Common myeloid progenitor, CD34-positive (primary cell): ENCODE measurements around the gene WASHC1.
"Not testable (repeated sequence)": the region's sequence is repeated elsewhere in the genome, so short reads cannot be mapped to it uniquely, and the experiment has no call there.

Source experiments
- CTCF ChIA-PET: fragments of 350-600 bp; sonication (Branson Sonifier 250); formaldehyde crosslinking; loops from one replicate; lab custom pipeline; 2021; ENCODE audit warnings: antibody characterized with exemption; lab: Charles Lee
- POLR2A ChIA-PET: fragments of 350-600 bp; sonication (Branson Sonifier 250); formaldehyde crosslinking; loops from one replicate; lab custom pipeline; 2021; ENCODE audit warnings: antibody characterized with exemption; lab: Charles Lee
- DNase-seq, 3 donors: peaks; one replicate each; pipeline versions ENCODE4 v3.0.0 to v3.0.0-alpha.2; 2013
- H3K27ac ChIP-seq, 2 experiments: 1 replicate in 1 of 2; 2 replicates in 1 of 2; pipeline ENCODE4 v1.7.0; 2013; ENCODE audit warnings: inconsistent platforms in 2 of 2, low read length in 2 of 2, mild to moderate bottlenecking in 2 of 2, low read depth in 1 of 2, moderate library complexity in 1 of 2; ENCODE audit not compliant: severe bottlenecking in 2 of 2, insufficient read depth in 1 of 2, poor library complexity in 1 of 2
- H3K27me3 ChIP-seq, 5 experiments: replicated peaks in 2 of 5; 1 replicate in 3 of 5; 2 replicates in 2 of 5; pipeline versions ENCODE4 v1.6.1 to v1.7.0; 2013; ENCODE audit warnings: low read length in 4 of 5, mild to moderate bottlenecking in 2 of 5, moderate library complexity in 2 of 5, inconsistent platforms in 1 of 5; ENCODE audit not compliant: insufficient read depth in 5 of 5, control insufficient read depth in 4 of 5
- H3K36me3 ChIP-seq, 4 experiments: 1 replicate in 2 of 4; 2 replicates in 2 of 4; pipeline versions ENCODE4 v1.6.1 to v1.7.0; 2013; ENCODE audit warnings: low read length in 3 of 4, control low read depth in 1 of 4, mild to moderate bottlenecking in 1 of 4; ENCODE audit not compliant: control insufficient read depth in 4 of 4, insufficient read depth in 4 of 4
- H3K4me1 ChIP-seq, 4 experiments: 1 replicate in 3 of 4; 2 replicates in 1 of 4; pipeline versions ENCODE4 v1.6.1 to v1.7.1; 2013; ENCODE audit warnings: low read length in 3 of 4, mild to moderate bottlenecking in 3 of 4, control low read depth in 1 of 4, inconsistent platforms in 1 of 4, moderate library complexity in 1 of 4; ENCODE audit not compliant: control insufficient read depth in 4 of 4, insufficient read depth in 4 of 4; ENCODE audit errors: control extremely low read depth in 1 of 4
- H3K4me3 ChIP-seq, 7 experiments: 1 replicate in 4 of 7; 2 replicates in 3 of 7; pipeline versions ENCODE4 v1.5.1 to v1.7.0; 2013; ENCODE audit warnings: mild to moderate bottlenecking in 7 of 7, low read length in 6 of 7, moderate library complexity in 6 of 7, inconsistent platforms in 2 of 7, low read depth in 2 of 7, control low read depth in 1 of 7; ENCODE audit not compliant: insufficient read depth in 4 of 7, control insufficient read depth in 1 of 7; ENCODE audit errors: extremely low read depth in 1 of 7
- H3K9me3 ChIP-seq, 5 experiments: 1 replicate in 4 of 5; 2 replicates in 1 of 5; pipeline versions ENCODE4 v1.6.1 to v1.7.1; 2013; ENCODE audit warnings: low read length in 4 of 5, mild to moderate bottlenecking in 2 of 5, inconsistent platforms in 1 of 5, low read depth in 1 of 5, moderate library complexity in 1 of 5; ENCODE audit not compliant: control insufficient read depth in 4 of 5, insufficient read depth in 2 of 5; ENCODE audit errors: control extremely low read depth in 1 of 5
- WGBS: methylation state at CpG from one replicate; pipeline ENCODE4 v1.1.5; 2013; ENCODE audit not compliant: insufficient coverage; 5-methylcytosine and 5-hydroxymethylcytosine counted together

Gene WASHC1

DNA sequence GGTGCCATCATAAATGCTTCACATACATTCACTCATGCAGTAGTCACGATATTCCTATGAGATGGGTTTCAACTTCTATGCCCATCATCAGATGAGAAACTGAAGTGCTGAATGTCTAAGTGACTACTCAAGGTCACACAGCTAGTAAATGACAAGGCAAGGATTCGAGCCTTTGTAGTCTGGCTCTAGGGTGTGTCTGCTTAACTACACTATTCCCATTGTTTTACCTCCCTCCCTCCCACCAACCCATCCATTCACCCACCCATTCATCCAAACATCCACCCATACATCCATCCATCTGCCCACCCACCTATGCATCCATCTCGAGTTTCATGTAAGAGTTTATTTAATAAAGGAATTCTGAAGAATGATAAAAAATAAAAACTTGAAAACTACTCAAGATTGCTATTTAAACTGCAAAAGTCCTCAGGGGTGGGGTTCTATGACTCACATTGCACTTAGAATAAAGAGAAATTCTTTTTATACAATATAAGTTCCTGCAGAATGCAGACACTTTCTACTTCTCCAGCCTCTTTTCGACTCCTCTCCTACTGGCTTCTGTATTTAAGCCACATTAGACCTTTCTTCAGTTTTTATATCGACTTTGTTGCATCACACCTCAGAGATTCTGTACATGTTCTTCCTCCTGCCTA is 19.1 kb upstream of the WASHC1 start:
- POLR2A ChIA-PET, H3K4me1 ChIP-seq, H3K9me3 ChIP-seq, H3K27me3 ChIP-seq, H3K36me3 ChIP-seq, DNase-seq, H3K27ac ChIP-seq, CTCF ChIA-PET, H3K4me3 ChIP-seq: not testable (repeated sequence)
- 76% methylated on average over 2 of the region's 5 CpGs for WGBS

DNA sequence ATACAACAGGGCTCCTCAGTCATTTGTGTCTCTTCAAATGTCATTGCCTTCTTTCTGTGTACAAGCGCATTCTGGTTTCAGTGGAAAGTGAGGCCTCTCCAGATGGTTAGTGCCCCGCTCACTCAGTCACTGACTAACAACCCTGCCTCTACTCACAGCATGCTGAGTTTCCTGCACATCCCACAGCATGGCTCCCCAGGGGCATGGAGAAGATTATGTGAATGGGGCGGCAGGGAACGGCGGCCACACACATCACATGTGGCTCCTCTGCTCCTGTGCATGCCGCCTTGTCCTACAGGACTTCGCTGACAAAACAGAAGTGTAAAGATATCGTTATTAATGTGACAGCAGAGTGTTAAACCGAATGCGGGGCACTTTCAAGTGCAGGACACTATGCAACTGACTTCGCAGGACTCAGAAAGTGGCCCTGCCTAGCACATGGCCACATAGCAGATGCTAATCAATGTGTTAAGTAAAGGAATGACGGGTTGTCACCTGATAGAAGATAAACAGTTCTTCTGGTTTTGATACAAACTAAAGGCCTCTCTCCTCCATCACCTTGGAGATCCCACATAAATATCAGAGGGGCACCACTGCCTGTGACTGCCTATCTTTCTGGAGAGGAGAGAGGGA is 17.5 kb upstream of the WASHC1 start:
- H3K4me1 ChIP-seq, POLR2A ChIA-PET, H3K27me3 ChIP-seq, CTCF ChIA-PET, H3K27ac ChIP-seq, H3K9me3 ChIP-seq, DNase-seq, H3K36me3 ChIP-seq, H3K4me3 ChIP-seq: not testable (repeated sequence)
- no CpG with 5 or more reads among the region's 12 CpGs for WGBS

DNA sequence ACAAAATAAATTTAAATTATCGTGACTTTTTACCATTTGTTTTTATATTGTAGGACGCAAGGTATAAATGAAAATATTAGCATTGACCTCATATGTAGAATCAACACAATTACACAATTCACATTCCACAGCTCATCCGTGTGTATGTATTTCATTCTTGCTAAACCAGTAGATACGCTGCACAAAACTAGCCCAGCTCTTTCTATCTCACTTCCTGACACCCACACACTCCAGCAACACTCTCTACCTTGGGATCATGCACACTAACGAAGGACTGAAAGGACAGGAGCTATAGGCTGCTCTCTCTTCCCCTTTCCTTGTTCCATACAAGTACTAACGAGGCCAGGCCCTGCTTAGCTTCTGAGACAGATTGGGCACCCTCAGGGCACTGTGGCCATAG is 16.9 kb upstream of the WASHC1 start:
- CTCF ChIA-PET = not testable (repeated sequence)

DNA sequence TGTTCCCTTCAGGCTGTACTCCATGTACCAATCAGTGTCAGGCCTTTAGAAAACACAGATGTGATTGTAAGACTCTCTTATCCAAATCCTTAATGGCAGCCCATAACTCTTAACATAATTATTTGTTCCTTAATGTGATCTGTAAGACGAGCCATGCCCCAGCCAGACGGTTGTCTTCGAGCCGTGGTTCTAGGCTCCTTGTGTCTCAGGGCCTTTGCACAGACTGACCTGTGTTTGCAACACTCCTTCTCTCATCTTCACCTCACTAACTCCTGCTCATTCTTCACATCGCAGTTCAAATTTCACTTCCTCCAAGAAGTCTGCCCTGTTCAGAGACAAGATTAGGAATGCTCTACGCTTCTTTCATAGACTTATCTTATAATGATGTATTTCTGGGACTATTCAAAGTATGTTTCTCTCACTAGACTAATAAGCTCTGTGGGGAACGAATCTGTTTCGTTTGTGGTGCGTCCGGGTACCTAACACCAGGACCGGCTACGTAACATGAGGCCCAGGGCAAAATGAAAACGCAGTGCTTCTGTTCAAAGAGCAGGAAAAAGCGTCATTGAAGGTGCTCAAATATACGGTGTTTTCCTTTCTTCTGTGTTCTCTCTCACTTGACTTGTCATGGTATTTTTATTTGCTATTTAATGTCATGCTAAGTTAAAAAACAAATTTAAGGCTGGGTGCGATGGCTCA is 16.1 kb upstream of the WASHC1 start:
- H3K4me3 ChIP-seq, H3K27me3 ChIP-seq, H3K36me3 ChIP-seq, CTCF ChIA-PET, H3K4me1 ChIP-seq, H3K9me3 ChIP-seq, POLR2A ChIA-PET, DNase-seq, H3K27ac ChIP-seq: not testable (repeated sequence)
- 98% methylated on average over 8 of the region's 16 CpGs for WGBS

More for the DNA sequence above, 16.9 kb upstream of the WASHC1 start:
- H3K9me3 ChIP-seq, H3K27me3 ChIP-seq, H3K36me3 ChIP-seq, DNase-seq, POLR2A ChIA-PET, H3K4me3 ChIP-seq, H3K4me1 ChIP-seq, H3K27ac ChIP-seq: not testable (repeated sequence)
- WGBS = 83% methylated on average over 3 of the region's 6 CpGs

DNA sequence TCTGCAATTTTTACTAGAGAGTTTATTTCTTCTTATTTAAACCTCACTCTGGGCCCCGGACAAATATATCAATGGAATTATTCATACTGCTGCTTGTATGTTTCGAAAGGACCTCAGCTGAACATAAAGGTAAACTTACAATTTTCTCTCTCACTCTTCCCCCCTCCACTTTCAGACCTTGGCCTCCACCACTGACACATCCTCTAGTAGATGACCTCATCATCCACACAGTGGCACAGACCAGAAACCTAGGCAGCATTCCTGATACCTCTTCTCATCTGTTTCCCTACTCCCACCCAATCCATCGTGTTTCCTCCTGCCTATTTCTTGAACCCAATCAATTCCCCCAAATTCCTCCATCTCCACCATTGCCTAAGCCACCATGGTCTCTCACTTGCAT is 15.2 kb upstream of the WASHC1 start:
- WGBS = 90% methylated on average over 2 of the region's 3 CpGs
- DNase-seq, H3K36me3 ChIP-seq, H3K27ac ChIP-seq, H3K4me1 ChIP-seq, POLR2A ChIA-PET, H3K4me3 ChIP-seq, CTCF ChIA-PET, H3K9me3 ChIP-seq, H3K27me3 ChIP-seq: not testable (repeated sequence)

DNA sequence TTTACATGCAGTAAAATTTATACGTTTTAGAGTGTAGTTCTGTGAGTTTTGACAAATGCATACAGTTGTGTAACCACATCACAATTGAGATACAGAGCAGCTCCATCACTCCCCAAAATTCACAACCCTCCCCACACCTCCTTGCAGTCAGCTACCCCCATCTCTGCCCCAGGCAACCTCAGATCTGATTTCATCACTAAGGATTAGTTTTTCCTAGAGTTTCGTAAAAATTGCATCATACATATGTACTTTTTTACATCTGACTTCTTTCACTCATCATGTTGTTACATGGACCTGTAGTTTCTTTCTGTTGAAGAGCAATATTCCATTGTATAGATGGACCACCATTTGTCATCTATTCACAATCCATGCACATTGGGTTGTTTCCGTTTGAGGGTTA is 14.4 kb upstream of the WASHC1 start:
- WGBS = no CpG with 5 or more reads among the region's 3 CpGs
- H3K36me3 ChIP-seq, H3K4me3 ChIP-seq, DNase-seq, CTCF ChIA-PET, H3K27me3 ChIP-seq, POLR2A ChIA-PET, H3K27ac ChIP-seq, H3K9me3 ChIP-seq, H3K4me1 ChIP-seq: not testable (repeated sequence)

DNA sequence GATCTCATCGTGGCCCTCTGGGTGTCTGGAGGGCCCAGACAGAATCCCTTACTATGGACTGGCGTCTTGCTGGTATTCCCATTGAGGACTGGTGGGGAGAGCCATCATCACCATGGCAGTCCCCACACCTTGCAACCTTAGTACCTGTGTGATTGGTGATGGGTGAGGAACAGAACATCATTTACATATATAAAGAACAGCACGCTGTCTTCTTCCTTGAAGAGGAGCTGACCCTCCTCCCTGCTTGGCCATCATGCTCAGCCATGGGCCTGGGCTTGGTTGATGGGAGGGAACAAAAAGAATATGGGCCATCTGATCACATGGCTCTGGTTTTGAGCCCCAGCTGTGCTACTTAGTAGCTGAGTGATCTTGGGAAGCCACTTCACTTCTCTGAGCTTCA is 13.9 kb upstream of the WASHC1 start:
- POLR2A ChIA-PET, H3K4me3 ChIP-seq, DNase-seq, H3K9me3 ChIP-seq, H3K4me1 ChIP-seq, H3K27ac ChIP-seq, H3K36me3 ChIP-seq, CTCF ChIA-PET, H3K27me3 ChIP-seq: not testable (repeated sequence)
- no CpG with 5 or more reads among the region's 3 CpGs for WGBS
